GM18861 (cell line): ENCODE data around the gene MUC6.

Source experiments
- ATAC-seq: cut with Tn5 transposase; IDR thresholded peaks from one replicate; pipeline ENCODE4 v1.9.1; 2021; ENCODE audit not compliant: unreplicated experiment

Gene MUC6

DNA sequence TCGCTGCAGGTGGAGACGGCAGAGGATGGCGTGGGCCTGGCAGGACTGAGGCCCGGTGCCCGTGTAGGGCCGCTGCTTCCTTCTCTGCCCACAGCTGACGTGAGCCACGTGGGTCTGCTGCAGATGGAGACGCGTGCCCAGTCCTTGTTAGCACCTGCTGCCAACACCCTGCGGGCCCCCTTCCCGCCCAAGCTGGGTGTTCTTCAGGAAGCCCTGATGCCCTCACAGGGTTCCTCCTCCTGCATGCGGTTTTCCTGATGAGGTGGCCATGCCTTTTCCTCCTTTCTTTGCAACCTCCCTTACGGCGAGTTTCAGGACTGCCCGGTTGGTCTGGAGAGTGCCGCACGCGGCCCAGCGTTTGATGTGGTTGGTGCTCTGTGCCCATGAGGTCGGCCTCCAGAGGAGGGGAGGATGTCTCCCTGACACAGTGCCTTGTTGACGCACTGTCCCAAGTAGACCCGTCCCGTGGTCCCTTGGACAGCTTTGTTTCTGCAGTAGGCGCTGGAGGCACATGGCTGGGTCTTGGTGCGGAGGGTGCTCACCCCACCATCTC is 66.1 kb downstream of the MUC6 start:
- ATAC-seq, result no peak

DNA sequence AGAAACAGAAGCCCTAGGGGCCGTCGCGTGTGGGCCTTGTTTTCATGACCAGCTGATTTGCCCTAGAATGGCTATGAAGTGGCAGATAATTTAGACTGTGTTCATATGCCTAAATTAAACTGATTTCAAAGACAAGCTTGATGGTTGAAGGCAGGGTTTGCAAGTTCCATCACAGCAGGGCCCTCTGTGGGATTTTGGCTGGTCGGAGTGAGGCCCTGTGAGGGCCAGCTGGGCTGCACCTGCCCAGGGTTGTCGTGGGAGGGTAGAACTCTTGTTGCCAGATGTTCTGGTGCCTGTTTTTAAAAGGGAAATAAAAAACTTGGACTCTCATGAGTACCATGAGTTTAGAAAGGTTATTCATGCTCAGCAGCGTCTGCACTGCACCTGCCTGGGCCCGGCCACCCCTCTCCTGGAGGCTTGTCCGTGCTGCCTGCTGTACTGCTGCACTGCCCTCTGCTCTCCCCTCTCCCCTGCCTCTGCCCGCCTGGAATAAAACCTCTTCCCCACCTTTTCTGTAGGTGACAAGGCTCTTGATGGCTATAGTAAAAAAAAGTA is 66.8 kb downstream of the MUC6 start:
- no peak for ATAC-seq

DNA sequence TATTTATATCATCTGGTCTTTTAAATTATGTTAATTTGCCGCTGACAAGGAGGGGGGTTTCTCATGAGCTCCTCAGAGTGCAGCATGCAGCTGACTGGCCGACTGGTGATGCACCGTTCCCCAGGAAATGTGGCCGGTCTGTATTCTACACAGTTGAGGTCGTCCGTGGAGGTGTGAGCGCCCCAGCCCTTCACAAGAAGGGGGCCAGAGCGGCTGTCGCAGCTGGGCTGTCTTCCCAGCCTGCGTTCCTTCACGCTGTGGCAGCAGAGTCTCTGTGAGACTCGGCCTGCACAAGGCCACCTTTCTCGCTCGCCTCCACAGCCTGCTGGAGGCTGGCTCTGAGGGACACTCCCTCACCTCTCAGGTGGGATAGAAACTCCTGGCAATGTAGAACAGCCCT is 67.7 kb downstream of the MUC6 start:
- no peak for ATAC-seq

DNA sequence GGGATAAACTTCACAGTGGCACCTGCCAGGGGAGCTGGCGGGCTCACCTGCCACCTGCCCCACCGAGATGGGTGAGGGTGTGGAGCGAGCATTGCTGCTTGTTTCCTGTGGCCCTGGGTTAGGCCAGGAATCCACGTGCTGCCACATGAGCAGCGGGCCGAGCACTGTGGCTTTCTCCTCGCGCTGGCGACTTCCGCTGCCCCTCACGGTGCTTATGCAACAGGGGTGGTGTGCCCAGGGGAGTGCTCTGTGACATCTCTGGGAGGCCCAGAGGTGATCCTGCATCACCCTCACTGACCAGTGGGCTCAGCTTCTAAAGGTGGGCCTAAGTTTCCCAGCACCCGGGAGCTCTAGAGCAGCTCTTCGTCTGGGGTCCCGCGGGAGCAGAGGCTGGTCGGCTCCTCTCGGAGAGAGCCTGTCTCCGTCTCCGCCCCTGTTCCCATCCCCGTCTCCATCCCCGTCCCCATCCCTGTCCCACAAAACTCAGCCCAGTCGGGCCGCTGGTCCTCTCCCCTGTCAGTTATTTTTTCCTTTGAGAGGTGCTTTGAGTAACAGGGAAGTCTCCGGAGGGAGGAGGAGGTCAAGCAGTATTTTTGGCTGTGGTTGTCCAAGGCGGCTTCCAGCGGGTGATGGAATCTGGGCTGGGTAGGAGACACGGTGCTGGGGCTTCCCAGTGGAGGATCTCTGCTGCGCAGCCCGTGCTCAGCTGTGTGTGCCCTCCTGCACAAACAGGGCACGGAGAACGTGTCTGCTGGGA is 68.3 kb downstream of the MUC6 start:
- ATAC-seq, result no peak

DNA sequence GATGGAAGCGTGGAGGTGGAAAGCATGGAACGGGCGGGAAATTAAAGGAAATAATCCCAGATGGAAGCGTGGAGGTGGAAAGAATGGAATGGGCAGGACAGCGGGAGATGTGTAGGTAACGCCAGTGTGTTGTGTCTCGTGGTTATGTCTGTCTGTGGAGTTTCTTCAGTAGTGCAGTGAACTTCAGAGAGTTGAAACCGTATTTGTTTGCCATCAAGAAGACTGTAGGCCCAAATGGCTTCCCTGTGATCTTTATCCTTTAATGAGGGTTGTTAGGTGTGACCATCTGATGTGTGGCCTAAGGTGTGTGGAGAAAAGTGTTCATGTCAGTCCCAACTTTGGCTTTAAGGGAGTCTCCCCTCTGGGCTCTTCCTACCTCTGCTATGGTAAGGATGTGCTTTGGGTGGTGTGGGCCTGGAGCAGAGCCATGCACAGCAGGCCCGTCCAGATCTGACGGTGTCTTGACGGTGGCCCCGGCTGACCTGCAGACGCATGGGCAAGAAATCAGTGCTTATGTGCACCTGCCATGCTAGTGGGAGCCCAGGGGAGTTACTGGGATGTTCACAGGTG is 71.2 kb downstream of the MUC6 start:
- ATAC-seq, result no peak

DNA sequence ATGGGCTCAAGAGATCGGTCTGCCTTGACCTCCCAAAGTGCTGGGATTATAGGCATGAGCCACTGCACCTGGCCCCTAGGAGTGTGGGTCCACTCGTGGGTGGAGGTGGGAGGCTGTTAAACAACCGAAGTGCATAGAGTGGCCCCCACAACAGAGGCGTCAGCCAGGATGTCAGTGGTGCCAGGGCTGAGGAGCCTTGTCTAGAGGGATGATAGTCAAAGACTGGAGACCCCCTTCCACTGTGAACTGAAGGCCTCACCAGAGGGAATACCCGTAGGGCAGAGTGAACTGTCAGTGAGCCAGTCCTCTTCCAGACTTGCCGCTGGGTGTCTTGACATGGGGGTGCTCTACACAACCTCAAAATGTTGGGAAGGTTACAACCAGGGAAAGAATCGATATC is 72.7 kb downstream of the MUC6 start:
- ATAC-seq, result no peak
